GM19397 (cell line): ENCODE results near the gene FTSJ3.
"Not testable (repeated sequence)": the region's sequence is repeated elsewhere in the genome, so short reads cannot be mapped to it uniquely, and the experiment has no call there.

ENCODE experiments used
- ATAC-seq: cut with Tn5 transposase; IDR thresholded peaks from one replicate; pipeline ENCODE4 v1.9.1; 2021; ENCODE audit warnings: mild to moderate bottlenecking, moderate library complexity; ENCODE audit not compliant: unreplicated experiment

The FTSJ3 gene

GRCh38 chr17:63796375-63796774, 31.1 kb downstream of the FTSJ3 start:
- not testable (repeated sequence) for ATAC-seq

GRCh38 chr17:63792055-63792729, 35.3 kb downstream of the FTSJ3 start:
- ATAC-seq: no peak

GRCh38 chr17:63790057-63790456, 37.4 kb downstream of the FTSJ3 start:
- ATAC-seq: no peak

GRCh38 chr17:63786971-63787711, 40.3 kb downstream of the FTSJ3 start:
- no peak for ATAC-seq

GRCh38 chr17:63786117-63786516, 41.3 kb downstream of the FTSJ3 start:
- no peak for ATAC-seq

GRCh38 chr17:63785556-63785955, 41.9 kb downstream of the FTSJ3 start:
- ATAC-seq: no peak

GRCh38 chr17:63783522-63783921, 43.9 kb downstream of the FTSJ3 start:
- ATAC-seq: no peak

- ATAC-seq: no peak
Measured at GRCh38 chr17:63780928-63781327, 46.5 kb downstream of the FTSJ3 start.

GRCh38 chr17:63780507-63780906, 47.0 kb downstream of the FTSJ3 start:
- no peak for ATAC-seq

GRCh38 chr17:63775420-63775819, 52.0 kb downstream of the FTSJ3 start:
- ATAC-seq: no peak

- ATAC-seq: no peak
Measured at GRCh38 chr17:63774969-63775265, 52.5 kb downstream of the FTSJ3 start.

- ATAC-seq: peak; percentile 10
Measured at GRCh38 chr17:63774141-63774968, 53.1 kb downstream of the FTSJ3 start, which contains the start of gene DDX42. Gene DDX42, plus strand, starts transcription at chr17:63774170. Its CDS starts 12,880 bp downstream, at chr17:63787050.

- peak; percentile 80 for ATAC-seq
Measured at GRCh38 chr17:63773272-63774140, 54.0 kb downstream of the FTSJ3 start, which contains the start of gene CCDC47. Gene CCDC47, minus strand, starts transcription at chr17:63773597. Its CDS starts 7,422 bp downstream, at chr17:63766175.

GRCh38 chr17:63772801-63773271, 54.6 kb downstream of the FTSJ3 start:
- no peak for ATAC-seq
